ENCODE results near the gene CBX8.

The CBX8 gene

DNA sequence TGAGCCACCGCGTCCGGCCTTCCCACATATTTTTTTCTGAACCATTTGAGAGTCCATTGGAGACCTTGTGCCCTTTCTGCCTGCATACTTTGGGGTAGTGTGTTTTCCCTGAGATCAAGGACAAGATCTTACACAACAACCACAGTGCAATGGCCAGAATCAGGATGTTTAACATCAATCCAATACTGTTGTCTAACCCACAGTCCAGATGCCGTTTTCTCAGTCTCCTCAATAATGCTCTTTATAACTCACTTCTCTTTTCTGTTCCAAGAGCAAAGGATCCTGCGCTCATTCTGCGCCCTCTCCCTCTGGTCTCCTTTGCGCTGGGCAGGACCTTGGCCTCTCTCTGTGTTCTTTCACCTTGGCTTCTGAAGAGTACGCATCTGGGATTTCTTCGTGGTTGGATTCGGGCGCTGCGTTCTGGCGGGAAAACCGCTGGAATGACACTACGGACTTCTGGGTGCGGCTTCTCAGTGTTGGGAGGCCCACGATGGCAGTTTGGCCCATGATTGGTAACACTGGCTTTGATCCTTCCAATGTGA lies 25.8 kb upstream of the CBX8 start:
- no peak overlapping the region for H3K4me3 ChIP-seq (ENCODE audit: low read depth, low read length)
- TF ChIP-seq, protein P1, sequence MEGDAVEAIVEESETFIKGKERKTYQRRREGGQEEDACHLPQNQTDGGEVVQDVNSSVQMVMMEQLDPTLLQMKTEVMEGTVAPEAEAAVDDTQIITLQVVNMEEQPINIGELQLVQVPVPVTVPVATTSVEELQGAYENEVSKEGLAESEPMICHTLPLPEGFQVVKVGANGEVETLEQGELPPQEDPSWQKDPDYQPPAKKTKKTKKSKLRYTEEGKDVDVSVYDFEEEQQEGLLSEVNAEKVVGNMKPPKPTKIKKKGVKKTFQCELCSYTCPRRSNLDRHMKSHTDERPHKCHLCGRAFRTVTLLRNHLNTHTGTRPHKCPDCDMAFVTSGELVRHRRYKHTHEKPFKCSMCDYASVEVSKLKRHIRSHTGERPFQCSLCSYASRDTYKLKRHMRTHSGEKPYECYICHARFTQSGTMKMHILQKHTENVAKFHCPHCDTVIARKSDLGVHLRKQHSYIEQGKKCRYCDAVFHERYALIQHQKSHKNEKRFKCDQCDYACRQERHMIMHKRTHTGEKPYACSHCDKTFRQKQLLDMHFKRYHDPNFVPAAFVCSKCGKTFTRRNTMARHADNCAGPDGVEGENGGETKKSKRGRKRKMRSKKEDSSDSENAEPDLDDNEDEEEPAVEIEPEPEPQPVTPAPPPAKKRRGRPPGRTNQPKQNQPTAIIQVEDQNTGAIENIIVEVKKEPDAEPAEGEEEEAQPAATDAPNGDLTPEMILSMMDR (IDR thresholded peaks at IDR 0.05; ENCODE audit: borderline replicate concordance, insufficient read depth, low read depth, low read length), result no peak

DNA sequence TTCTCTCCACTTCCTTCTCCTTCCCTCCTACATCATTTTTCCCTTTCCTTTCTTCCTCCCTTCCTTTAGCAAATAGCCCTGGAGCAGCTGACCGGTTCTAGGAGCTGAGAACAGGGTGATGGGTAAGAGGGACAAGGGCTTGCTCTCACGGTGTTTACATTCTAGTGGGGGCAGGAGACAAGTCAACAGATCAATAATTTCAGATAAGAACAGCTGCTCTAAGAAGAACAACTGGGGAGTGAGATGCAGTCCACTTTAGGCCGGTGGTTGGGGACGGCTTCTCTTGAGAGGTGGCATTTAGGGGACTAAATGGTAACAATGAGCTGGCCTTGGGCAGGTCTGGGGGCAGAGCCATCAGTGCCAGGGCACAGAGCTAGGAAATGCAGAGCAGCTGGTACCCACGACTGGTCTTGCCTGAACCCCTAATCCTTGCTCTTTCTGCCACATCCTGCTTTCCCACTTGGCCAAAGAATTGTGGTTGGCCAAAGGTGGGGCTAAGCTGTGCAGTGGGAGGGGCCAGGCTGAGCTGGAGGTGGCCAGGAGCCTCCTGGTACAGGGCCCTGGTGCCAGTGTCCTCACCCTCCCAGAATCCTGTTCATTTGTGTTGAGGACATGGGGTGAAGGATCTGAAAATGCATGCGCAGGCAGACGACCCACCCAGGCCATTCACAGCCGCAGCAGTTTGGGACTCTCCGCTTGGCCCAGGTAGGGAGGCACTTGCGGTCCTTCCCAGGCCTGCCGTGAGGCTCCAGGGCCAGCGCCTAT lies 24.6 kb upstream of the CBX8 start:
- TF ChIP-seq, protein P1 (IDR thresholded peaks at IDR 0.05; ENCODE audit: borderline replicate concordance, insufficient read depth, low read depth, low read length), result no peak
- no peak overlapping the region for H3K4me3 ChIP-seq (ENCODE audit: low read depth, low read length)

DNA sequence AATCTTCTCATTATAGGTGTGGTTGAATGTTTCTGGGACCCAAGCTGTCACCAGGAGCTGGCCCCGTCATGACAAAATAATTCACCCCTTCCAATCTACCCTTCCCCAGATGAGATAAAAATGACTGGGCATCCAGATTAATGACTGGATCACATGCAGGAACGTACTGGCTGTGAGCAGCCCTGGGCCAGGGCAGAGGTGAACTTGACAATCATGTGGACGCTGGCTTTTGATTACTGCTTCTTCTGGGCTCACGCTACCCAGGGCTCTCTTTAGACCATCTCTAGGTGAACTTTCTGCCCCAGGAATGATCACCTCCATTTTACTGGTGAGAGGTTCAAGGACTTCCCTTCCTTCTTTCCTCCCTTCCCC lies 24.1 kb upstream of the CBX8 start:
- TF ChIP-seq, protein P1 (IDR thresholded peaks at IDR 0.05; ENCODE audit: borderline replicate concordance, insufficient read depth, low read depth, low read length), result no peak

DNA sequence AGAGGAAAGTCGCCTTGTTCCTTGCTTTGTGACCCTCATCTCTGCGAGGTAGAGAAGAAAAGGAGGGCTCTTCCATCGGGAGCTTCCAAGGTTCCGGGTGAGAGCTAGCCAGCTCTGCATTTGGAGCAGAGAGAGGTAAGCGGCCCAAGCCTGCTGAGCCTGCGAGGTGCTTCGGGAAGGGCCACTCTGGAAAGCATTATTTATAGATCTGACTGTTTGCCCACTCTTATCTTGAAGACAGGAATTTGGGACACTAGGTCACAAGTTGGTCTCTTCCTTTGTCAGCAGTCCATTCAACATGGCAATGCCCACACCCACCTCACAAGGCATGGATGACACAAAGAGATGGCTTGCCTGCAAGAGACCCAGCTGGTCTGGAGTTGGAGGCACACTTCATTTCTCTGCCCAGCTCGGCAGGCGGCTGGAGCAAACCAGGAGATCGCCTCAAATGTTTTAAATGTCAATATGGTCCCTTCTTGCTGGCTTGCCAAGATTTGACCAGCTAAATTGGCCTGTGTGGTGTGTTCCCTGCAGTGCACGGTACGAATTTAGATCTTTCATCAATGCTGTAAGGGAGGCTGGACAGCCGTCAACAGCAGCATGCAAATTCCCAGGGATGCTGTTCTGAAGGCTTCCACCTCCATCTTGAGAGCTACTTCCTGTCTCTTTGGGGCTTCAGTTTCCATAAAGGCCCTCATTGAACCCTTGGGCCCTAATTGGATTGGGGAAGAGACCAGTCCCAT lies 22.8 kb upstream of the CBX8 start:
- TF ChIP-seq, protein P1 (IDR thresholded peaks at IDR 0.05; ENCODE audit: borderline replicate concordance, insufficient read depth, low read depth, low read length), result no peak

More for the DNA sequence above, 24.1 kb upstream of the CBX8 start:
- H3K4me3 ChIP-seq (ENCODE audit: low read depth, low read length), result no peak overlapping the region

DNA sequence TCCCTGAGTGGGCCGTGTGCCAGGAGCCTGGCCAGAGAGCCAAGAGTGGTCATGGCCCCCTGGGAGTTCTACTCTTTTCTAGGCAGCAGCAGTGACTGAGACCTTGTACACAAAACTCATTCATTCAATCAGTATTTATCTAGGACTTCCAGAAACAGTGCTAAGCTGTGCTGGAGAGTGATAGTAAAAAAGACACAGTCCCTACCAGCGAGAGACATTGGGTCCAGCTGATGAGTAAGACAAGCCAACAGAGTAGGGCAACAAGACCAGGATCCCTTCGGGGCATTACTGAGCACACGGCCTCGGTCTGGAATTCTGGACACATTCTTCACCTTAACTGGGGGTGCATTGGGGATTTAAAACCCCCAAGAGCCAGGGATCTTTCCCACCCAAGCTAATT lies 22.2 kb upstream of the CBX8 start:
- TF ChIP-seq, protein P1 (IDR thresholded peaks at IDR 0.05; ENCODE audit: borderline replicate concordance, insufficient read depth, low read depth, low read length), result no peak
- H3K4me3 ChIP-seq (ENCODE audit: low read depth, low read length), result no peak overlapping the region

More for the DNA sequence above, 22.8 kb upstream of the CBX8 start:
- no peak overlapping the region for H3K4me3 ChIP-seq (ENCODE audit: low read depth, low read length)

DNA sequence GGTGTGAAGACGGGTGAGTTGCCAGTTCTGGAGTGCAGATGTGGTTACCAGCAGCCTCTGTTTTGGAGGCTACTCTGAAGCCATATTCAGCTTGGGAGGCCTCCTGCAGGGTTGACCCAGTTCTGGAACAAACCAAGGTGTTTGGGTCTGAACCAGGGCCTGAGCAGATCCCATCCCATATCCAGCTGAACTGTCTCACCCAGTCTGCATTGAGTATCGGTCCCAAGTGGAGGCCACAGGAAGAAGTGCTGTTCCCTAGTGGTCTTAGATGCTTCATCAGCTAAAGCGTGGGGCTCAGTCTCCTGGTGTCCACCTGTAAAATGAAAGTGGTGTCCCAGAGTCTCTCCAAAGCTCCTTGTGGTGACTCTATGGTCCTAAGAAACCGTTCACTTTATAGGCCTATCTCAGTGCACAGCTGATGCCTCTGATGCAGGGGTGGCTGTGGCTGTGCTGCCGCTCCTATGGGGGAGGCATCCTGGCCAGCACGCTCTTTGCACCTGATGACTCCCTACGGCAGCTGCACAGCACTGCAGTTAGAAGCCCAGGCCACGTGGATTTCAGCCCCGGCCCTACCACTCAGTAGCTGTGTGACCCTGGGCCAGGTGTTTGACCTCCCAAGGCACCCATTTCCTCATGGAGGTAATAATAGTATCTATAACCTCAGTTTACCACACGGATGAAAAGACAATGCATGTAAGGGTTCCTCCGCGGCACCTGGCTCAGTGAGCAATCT lies 21.3 kb upstream of the CBX8 start:
- TF ChIP-seq, protein P1 (IDR thresholded peaks at IDR 0.05; ENCODE audit: borderline replicate concordance, insufficient read depth, low read depth, low read length), result no peak
- no peak overlapping the region for H3K4me3 ChIP-seq (ENCODE audit: low read depth, low read length)
